Limb (tissue), 2 donors: Measurements from ENCODE around the gene AGPAT1.
"Not testable (repeated sequence)": the region's sequence is repeated elsewhere in the genome, so short reads cannot be mapped to it uniquely, and the experiment has no call there.

ENCODE experiments used
- DNase-seq, 2 donors: peaks; one replicate each; pipeline ENCODE4 v3.0.0-alpha.2; 2016; ENCODE audit errors: extremely low spot score in 2 of 2

Gene AGPAT1

GRCh38 chr6:32187009-32187709 lies 11.3 kb upstream of the AGPAT1 start:
- no peak for DNase-seq

- DNase-seq = not testable (repeated sequence)
Observed at GRCh38 chr6:32186151-32186840, 10.4 kb upstream of the AGPAT1 start.

DNA sequence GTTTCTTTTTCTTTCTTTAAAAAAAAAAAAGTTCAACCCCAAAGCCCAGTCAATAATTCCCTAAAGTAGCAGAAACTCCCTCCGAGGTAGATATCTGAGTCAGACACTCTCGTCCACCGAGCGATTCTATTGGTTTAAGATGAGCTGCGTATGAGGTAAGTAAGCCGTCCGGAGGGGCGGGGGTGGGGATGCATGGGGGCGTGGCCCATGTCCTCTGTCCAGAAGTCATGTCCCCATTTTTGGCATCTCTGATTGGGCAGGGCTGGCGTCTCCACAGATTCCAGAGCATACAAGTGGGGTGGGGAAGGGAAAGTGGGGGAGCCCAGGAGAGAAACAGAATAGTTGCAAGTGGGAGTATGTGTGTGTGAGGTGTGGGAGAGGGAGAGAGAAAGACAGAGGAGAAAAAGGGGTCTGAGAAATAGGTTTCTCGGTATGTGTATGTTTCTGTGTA lies 9.8 kb upstream of the AGPAT1 start:
- DNase-seq = peak in 1 of 2 donors; percentile 51

DNA sequence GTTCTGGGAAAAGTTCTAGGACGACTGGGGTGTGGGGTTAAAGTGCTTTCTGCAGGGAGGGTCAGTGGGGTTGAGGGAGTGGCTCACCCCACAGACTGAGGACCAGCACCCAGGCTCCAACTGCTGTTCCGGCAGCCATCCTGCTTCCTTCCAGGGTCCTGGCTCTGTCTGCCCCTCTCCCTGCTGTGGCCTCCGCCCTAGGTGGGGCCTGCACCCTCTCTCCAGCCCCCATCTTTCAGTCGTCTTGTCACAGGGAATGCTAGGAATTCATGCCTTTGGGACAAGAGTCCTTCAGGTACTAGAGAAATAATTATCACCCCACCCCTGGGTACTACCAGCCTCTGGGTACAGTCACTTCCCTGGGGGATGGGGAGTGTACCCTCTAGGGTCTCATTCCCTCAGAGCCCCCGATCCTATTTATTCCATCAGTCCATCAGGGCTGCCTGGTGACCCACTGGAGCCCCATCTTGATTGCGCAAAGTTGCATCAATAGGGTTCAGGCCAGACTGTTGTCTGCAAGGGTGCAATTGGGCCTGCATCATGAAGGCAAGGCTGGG lies 8.3 kb upstream of the AGPAT1 start, which contains the start of gene AGER:
Gene AGER, minus strand, starts transcription at position 170 of the 557 bp plus-strand sequence. Its CDS starts 31 bp downstream, at position 139.
- DNase-seq = no peak

DNA sequence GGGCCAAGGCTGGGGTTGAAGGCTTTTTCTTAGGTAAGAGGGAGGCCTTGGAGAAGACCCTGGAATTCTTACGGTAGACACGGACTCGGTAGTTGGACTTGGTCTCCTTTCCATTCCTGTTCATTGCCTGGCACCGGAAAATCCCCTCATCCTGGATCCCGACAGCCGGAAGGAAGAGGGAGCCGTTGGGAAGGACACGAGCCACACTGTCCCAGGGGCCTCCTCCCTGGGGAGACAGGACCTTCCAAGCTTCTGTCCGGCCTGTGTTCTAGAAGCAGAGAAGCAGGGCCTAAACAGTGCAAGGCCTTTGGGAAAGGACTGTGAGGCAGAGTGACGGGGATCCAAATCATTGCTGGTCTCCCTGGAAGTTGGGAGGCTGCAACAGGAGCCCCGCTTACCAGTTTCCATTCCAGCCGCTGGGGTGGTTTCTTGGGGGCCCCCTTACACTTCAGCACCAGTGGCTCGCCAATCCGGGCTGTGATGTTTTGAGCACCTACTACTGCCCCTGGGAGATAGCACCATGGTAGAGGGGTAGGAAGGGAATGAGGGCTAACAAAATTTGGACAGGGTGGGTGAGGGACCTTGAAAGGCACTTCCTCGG lies 7.7 kb upstream of the AGPAT1 start:
- no peak for DNase-seq

DNA sequence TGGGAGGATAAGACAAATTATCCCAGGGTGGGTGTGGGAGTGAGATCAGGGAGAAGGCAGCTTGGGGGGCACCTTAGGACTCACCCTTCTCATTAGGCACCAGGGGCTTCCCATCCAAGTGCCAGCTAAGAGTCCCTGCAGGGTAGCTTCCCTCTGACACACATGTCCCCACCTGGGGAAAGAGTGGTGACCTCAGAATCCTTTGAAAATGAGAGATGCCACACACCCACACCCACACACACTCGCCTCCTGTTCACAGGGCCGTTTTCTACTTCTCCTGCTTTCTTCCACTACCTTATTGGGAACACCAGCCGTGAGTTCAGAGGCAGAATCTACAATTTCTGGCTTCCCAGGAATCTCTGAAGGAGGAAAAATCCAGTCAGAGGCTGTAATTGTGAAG lies 7.1 kb upstream of the AGPAT1 start:
- no peak for DNase-seq

- DNase-seq = peak in 1 of 2 donors; percentile 19
Observed at GRCh38 chr6:32182555-32182981, 6.7 kb upstream of the AGPAT1 start.

DNA sequence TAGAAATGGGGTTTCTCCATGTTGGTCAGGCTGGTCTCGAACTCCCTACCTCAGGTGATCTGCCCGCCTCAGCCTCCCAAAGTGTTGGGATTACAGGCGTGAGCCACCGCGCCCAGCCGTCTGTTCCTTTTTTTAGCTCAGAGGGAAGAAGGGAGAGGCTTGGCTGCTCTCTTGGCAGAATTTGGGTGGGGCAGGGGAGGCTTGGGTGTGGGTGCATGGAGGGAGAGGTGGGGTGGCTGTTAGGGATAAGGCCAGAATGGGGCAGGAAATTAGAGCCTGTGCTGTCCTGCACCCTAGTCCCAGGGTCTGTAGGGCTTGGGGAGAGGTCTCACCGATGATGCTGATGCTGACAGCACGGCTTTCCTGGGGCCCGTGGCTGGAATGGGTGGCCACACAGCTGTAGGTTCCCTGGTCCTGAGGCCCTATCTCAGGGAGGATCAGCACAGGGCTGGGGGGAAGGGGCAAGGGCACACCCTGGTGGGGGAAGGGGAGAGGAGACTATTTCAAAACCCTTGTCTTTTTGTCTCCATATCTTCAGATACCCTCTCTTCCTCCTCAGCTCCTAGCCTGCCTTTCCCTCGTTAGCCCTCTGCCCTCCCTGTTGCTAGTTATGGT lies 6.1 kb upstream of the AGPAT1 start:
- peak in 1 of 2 donors; percentile 21 for DNase-seq

GRCh38 chr6:32181148-32181702 lies 5.3 kb upstream of the AGPAT1 start:
- peak in 1 of 2 donors; percentile 23 for DNase-seq

DNA sequence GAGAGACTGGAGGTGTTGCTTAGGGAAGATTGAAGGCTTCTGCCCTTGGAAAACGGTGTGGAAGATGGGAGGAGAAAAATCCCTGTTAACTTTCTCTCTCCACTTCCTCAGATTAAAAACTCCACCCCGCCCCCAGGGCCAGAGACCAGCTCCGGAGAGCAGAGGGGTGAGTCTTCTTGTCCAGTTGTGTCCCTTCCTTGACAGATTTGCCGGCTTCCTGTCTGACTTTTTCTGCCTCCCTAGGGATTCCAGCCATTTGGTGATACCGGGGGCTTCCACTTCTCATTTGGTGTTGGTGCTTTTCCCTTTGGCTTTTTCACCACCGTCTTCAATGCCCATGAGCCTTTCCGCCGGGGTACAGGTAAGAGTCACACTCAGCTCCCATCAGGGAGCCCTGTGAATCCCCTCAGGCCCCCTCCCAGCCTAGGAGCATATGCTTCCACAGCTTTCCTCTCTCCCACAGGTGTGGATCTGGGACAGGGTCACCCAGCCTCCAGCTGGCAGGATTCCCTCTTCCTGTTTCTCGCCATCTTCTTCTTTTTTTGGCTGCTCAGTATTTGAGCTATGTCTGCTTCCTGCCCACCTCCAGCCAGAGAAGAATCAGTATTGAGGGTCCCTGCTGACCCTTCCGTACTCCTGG lies 4.0 kb upstream of the AGPAT1 start:
- no peak for DNase-seq

GRCh38 chr6:32178547-32179440 lies 2.9 kb upstream of the AGPAT1 start:
- no peak for DNase-seq

GRCh38 chr6:32177788-32178546 lies 2.1 kb upstream of the AGPAT1 start, which contains the start of gene RNF5:
Gene RNF5 (plus strand): TSS chr6:32178405. CDS start chr6:32178512, 107 bp downstream.
- DNase-seq = peak; percentile 97 to 100

DNA sequence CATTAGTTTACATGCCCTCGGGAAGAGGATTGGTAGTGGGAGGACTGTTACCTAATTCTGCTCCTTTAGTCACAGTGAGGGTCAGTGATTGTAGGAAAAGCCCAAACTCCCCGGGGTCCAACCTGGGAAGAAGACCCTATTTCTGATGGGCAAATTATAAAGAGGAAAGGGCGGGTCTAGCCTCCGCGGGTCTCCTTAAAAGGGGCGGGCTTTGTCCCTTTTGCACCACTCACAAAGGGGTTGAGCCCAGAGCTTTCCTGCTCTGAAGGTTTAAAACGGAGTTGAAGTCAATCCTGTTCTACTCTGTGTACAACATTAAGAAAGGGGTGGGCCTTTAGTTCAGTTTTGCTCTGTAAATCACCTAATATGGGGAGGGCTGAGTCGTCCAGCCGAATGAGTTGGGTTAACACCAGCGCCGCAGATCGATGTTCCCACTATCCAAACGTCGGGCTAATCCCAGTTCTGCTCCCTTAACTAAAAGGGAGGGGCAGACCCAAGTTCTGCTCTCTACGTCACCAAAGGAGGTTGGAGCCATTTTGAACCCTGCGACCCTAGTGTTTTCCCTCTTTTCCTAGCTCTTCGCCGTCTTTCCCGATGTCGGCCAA lies 1.4 kb upstream of the AGPAT1 start:
- DNase-seq = peak in 1 of 2 donors; percentile 71

DNA sequence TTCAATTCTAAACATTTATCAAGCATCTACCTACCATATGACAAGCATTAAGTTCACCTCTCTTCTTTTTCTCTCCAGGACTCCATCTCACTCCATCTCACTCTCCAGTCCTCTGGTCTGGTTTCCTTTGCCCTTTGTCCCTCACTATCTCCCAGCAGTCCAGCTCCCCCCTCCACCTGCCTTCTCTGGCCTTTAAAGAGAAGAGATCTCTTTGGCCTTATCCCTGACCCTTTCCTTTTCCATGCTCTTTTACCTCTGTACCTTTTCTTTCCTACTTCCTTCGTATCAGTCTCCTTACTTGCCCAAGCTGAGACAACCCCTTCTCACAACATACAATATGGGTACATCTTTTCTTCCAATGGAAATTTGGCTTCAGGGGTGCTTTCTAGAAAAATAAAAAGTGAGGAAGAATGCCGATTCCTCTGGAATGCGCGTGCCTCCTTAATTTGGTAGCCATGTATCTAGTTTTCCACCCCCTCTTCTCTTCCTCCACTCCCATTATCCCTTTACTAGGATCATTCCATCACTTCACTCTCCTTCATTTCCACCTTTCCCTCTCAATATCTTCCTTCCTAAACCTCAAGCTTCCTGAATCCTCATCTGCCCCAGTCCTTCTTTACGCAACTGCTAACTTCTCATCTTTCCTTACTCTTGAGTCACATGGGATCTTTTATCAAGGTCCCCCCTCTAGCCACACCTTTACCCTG lies 745 bp upstream of the AGPAT1 start:
- DNase-seq = peak in 1 of 2 donors; percentile 23

GRCh38 chr6:32175322-32175710 lies 568 bp downstream of the AGPAT1 start:
- no peak for DNase-seq

GRCh38 chr6:32174416-32174815 lies 1.5 kb downstream of the AGPAT1 start:
- DNase-seq = no peak

DNA sequence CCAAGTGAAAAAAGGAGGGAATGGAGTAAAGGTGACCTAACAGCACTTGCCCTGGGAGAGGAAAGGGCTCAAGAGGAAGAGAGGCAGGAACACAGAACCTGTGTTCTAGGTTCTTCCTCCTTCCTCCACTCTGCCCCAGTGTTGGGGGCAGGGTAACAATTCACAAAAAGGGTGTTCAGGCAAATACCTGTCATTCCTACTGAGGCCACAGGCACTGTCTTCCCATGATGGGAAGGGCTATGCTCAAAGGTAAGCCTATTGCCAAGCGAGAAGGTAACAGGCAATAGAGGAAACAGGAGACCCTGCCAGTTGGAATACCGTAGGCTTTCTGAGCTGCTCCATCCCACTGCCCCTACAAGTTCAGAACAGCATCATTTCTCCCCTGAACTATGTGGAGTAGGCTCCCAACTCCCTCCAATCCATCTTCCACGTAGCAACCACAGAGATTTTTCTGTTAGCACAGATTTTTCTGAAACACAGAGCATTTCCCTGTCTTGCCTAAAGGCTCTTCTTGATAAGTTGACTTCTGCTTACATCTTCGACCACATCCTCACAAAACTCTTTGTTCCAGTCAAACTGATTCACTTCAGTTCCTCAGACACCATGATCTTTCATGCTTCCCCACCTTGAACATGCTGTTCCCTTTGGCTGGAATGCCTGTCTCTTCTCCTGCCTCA lies 2.7 kb downstream of the AGPAT1 start:
- DNase-seq = no peak
